Endothelial cell (in vitro differentiated cells): ENCODE data around the gene NREP. TPM values are rescaled to one million over a fixed set of nuclear protein-coding genes. Genes with fewer than 3 reads are reported as not detected.

Experiments
- DNase-seq: peaks from one replicate; pipeline ENCODE4 v3.0.0; 2021; ENCODE audit warnings: low spot score
- H3K27ac Mint-ChIP-seq: one replicate; pipeline ENCODE4 v1.8.0; 2021; ENCODE audit warnings: mixed read lengths, inconsistent platforms; ENCODE audit not compliant: unreplicated experiment
- H3K27me3 Mint-ChIP-seq: one replicate; pipeline ENCODE4 v1.8.0; 2021; ENCODE audit warnings: mild to moderate bottlenecking, moderate library complexity, mixed read lengths, inconsistent platforms; ENCODE audit not compliant: unreplicated experiment
- H3K36me3 Mint-ChIP-seq: one replicate; pipeline ENCODE4 v1.8.0; 2021; ENCODE audit warnings: mild to moderate bottlenecking, low read depth, mixed read lengths, inconsistent platforms; ENCODE audit not compliant: unreplicated experiment
- H3K4me1 Mint-ChIP-seq: one replicate; pipeline ENCODE4 v1.8.0; 2021; ENCODE audit warnings: mild to moderate bottlenecking, mixed read lengths, inconsistent platforms; ENCODE audit not compliant: unreplicated experiment
- H3K4me3 Mint-ChIP-seq: one replicate; pipeline ENCODE4 v1.8.0; 2021; ENCODE audit warnings: mild to moderate bottlenecking, mixed read lengths, inconsistent platforms; ENCODE audit not compliant: unreplicated experiment
- H3K9me3 Mint-ChIP-seq: one replicate; pipeline ENCODE4 v1.8.0; 2021; ENCODE audit warnings: mixed read lengths, inconsistent platforms; ENCODE audit not compliant: unreplicated experiment
- total RNA-seq: library from RNA; stranded (reverse); fragmentation: NEBNext Ultra II Directional; extraction: Animal tissue kit (Norgen Biotek cat#: 25700); gene quantifications from one replicate; pipeline ENCODE4 v1.2.1, GENCODE V29; 2021; ENCODE audit not compliant: unreplicated experiment
- TF ChIP-seq, protein P1 (sequence below): fragments of 200-600 bp; sonication (generic); IDR thresholded peaks from one replicate; pipeline ENCODE4 v1.5.0; 2021; ENCODE audit warnings: antibody characterized with exemption; ENCODE audit not compliant: unreplicated experiment

Gene NREP
- total RNA-seq, 1 donor from 2014 or later: 218 TPM

DNA sequence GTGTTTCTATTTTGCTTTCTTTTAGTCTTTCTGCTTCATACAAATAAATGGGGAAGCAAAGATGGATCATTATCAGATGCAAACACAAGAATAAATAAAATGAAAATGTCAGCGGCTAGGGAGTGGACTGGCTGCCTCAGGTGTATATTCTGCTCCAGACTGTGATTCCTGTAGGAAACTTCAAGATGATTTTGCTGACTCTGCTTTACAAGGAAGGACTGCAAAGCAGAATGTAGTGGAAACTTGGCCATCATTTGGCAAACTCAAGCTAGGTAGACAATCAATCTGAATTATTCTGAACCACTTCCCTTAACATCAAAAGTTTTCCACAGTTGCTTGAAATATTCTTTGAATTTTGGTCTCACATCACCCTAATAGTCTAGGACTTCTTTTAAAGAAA lies 38.1 kb upstream of the NREP start:
- Mint-ChIP-seq H3K4me3 (no peak overlapping the region), H3K36me3 (no peaks in the 10 kb centered on the region), H3K4me1 (no peaks in the 10 kb centered on the region), H3K27ac (no peak overlapping the region), H3K9me3 (no peaks in the 10 kb centered on the region), H3K27me3 (peaks cover 2% of the 10 kb centered on the region)
- DNase-seq: no peak
- TF ChIP-seq, protein P1, sequence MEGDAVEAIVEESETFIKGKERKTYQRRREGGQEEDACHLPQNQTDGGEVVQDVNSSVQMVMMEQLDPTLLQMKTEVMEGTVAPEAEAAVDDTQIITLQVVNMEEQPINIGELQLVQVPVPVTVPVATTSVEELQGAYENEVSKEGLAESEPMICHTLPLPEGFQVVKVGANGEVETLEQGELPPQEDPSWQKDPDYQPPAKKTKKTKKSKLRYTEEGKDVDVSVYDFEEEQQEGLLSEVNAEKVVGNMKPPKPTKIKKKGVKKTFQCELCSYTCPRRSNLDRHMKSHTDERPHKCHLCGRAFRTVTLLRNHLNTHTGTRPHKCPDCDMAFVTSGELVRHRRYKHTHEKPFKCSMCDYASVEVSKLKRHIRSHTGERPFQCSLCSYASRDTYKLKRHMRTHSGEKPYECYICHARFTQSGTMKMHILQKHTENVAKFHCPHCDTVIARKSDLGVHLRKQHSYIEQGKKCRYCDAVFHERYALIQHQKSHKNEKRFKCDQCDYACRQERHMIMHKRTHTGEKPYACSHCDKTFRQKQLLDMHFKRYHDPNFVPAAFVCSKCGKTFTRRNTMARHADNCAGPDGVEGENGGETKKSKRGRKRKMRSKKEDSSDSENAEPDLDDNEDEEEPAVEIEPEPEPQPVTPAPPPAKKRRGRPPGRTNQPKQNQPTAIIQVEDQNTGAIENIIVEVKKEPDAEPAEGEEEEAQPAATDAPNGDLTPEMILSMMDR: no peak

DNA sequence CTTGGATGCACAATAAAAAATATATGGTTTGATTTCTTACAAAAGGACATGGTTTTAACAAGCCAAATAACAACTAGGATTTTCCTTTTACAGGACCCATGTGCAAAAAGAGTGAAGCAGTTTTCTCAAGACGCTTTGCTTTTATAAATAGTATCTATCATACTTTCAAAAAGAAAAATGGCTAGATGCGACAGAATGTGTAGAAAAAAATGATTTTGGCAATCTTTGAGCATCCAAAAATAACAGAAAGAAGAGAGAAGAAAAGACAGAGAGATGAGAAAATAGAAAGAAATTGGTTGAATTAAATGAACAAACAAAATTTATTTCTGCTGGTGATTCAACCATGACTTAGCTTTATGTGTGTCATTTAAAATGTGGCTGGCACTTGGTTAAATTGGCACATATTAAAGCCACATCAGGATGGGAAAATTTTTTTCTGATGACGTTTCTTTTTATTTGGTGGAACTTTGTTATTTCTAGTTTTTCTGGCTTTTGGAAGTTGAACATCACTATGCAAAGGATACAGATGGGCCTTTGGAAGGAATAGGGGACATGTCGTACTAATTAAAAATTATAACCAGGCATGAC lies 35.6 kb upstream of the NREP start:
- TF ChIP-seq, protein P1: no peak

DNA sequence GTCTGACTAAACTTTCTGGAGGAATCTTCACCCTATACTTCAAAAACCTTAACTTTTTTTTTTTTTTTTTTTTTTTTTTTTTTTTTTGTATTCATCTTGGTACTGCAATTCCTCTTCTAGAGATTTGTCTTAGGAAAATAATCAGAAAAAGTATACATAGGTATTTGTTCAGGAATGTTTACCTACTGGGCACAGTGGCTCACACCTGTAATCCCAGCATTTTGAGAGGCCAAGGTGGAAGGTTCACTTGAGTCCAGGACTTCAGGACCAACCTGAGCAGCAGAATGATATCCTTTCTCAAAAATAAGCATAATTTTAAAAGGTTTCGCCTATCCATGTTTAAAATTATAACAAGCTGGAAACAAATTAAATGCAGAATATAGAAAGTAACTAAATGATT lies 33.3 kb upstream of the NREP start:
- no peak overlapping the region for H3K27ac Mint-ChIP-seq
- no peaks in the 10 kb centered on the region for H3K36me3 Mint-ChIP-seq
- TF ChIP-seq, protein P1: no peak
- H3K27me3 Mint-ChIP-seq: no peaks in the 10 kb centered on the region
- no peak overlapping the region for H3K4me3 Mint-ChIP-seq
- no peak for DNase-seq
- peaks cover 6% of the 10 kb centered on the region for H3K4me1 Mint-ChIP-seq
- no peaks in the 10 kb centered on the region for H3K9me3 Mint-ChIP-seq

More for the DNA sequence above, 35.6 kb upstream of the NREP start:
- Mint-ChIP-seq H3K4me3 (no peak overlapping the region), H3K4me1 (no peaks in the 10 kb centered on the region), H3K36me3 (no peaks in the 10 kb centered on the region), H3K27me3 (no peaks in the 10 kb centered on the region), H3K9me3 (no peaks in the 10 kb centered on the region), H3K27ac (no peak overlapping the region)
- DNase-seq: no peak

DNA sequence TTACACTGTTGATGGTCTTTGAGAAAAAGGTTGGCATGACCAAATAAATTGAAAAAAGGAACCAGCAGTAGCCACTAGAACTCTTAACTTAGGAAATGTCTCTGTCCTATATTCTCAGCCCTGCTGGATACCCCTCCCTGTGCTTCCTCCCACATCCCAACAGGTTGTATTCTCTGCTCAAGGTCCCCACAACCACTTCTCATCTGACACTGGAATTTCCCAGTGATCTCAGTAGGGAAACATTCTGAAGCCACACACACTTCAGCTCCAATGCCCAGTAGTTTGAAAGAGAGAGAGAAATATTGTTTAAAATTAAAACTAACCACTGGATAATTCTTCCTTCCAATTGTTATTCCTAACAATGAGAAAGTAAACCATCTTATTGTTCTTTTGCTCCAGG lies 30.0 kb upstream of the NREP start:
- no peaks in the 10 kb centered on the region for H3K27me3 Mint-ChIP-seq
- no peak for DNase-seq
- H3K36me3 Mint-ChIP-seq: no peaks in the 10 kb centered on the region
- no peak overlapping the region for H3K27ac Mint-ChIP-seq
- H3K4me3 Mint-ChIP-seq: no peak overlapping the region
- H3K9me3 Mint-ChIP-seq: no peaks in the 10 kb centered on the region
- H3K4me1 Mint-ChIP-seq: peaks cover 6% of the 10 kb centered on the region
- TF ChIP-seq, protein P1: no peak

DNA sequence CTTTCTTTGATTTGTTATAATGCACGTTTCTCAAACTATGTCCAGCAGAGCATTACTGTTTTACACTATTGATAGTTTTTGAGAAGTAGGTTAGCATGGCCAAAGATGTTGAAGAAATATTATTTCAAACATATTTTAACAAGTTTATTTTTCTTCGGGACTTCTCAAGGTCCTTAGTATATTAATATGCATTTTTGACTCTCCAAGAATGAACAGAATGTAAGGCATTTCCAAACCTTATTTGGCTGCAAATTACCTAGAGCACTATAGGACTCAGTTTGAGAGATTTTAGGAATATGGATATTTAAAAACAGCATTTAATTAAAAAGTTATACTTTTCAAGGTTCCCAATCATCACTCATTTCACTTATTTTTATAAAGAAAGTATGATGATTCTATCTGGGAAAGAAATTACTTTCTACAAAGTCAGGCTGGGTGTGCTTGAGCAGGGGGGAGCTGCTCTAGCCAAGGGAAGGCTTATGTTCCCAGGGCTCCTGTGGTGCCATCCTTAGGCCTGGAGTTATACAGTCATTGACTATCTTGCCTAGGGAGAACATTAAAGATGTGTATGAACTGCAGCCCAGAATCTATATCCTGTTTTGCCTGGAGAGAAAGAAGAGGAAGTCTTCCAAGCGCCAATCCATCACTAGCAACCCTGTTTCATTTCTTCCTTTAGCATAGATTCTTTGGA lies 27.6 kb upstream of the NREP start:
- H3K27me3 Mint-ChIP-seq: no peaks in the 10 kb centered on the region
- TF ChIP-seq, protein P1: no peak
- no peaks in the 10 kb centered on the region for H3K36me3 Mint-ChIP-seq
- no peak overlapping the region for H3K4me3 Mint-ChIP-seq
- no peak overlapping the region for H3K27ac Mint-ChIP-seq
- H3K4me1 Mint-ChIP-seq: peaks cover 6% of the 10 kb centered on the region
- no peaks in the 10 kb centered on the region for H3K9me3 Mint-ChIP-seq
- no peak for DNase-seq
